H9 (cell line): ENCODE data around the gene ACVR1. TPM values are rescaled to one million over a fixed set of nuclear protein-coding genes. Genes with fewer than 3 reads are reported as not detected.

Experiments used
- DNase-seq: peaks from one replicate; pipeline ENCODE4 v3.0.0-alpha.2; 2017
- H2AFZ ChIP-seq: one replicate; pipeline ENCODE4 v1.6.1; 2013; ENCODE audit warnings: mild to moderate bottlenecking, low read length, control low read depth, moderate library complexity
- H2AK5ac ChIP-seq: 2 replicates; pipeline ENCODE4 v1.6.1; 2013; ENCODE audit warnings: low read length, control low read depth, mixed read lengths; ENCODE audit not compliant: insufficient read length
- H2BK120ac ChIP-seq: one replicate; pipeline ENCODE4 v1.6.1; 2013; ENCODE audit warnings: low read depth, mild to moderate bottlenecking, low read length, control low read depth, inconsistent platforms; ENCODE audit not compliant: poor library complexity, severe bottlenecking
- H2BK12ac ChIP-seq: 2 replicates; pipeline ENCODE4 v1.6.1; 2013; ENCODE audit warnings: low read length, control low read depth, mixed read lengths, low read depth; ENCODE audit not compliant: insufficient read length
- H2BK15ac ChIP-seq: 2 replicates; pipeline ENCODE4 v1.6.1; 2013; ENCODE audit warnings: low read depth, low read length, control low read depth
- H2BK20ac ChIP-seq: one replicate; pipeline ENCODE4 v1.6.1; 2013; ENCODE audit warnings: low read depth, mild to moderate bottlenecking, low read length, control low read depth, inconsistent platforms; ENCODE audit not compliant: poor library complexity, severe bottlenecking
- H2BK5ac ChIP-seq: 2 replicates; pipeline ENCODE4 v1.6.1; 2013; ENCODE audit warnings: low read length, control low read depth, mixed read lengths; ENCODE audit not compliant: insufficient read length
- H3K14ac ChIP-seq: 2 replicates; pipeline ENCODE4 v1.6.1; 2013; ENCODE audit warnings: low read length, control low read depth; ENCODE audit not compliant: insufficient read depth
- H3K18ac ChIP-seq: 2 replicates; pipeline ENCODE4 v1.6.1; 2013; ENCODE audit warnings: low read depth, mild to moderate bottlenecking, mixed read lengths, low read length, control low read depth; ENCODE audit not compliant: insufficient read length
- H3K23ac ChIP-seq: 2 replicates; pipeline ENCODE4 v1.6.1; 2013; ENCODE audit warnings: low read length, control low read depth, mixed read lengths, low read depth; ENCODE audit not compliant: insufficient read length
- H3K23me2 ChIP-seq: 2 replicates; pipeline ENCODE4 v1.6.1; 2013; ENCODE audit warnings: low read depth, mild to moderate bottlenecking, mixed read lengths, low read length, control low read depth; ENCODE audit not compliant: insufficient read length, poor library complexity, severe bottlenecking
- H3K27ac ChIP-seq: 2 replicates; pipeline ENCODE4 v1.5.1; 2013; ENCODE audit warnings: low read length, control low read depth, mixed read lengths, low read depth; ENCODE audit not compliant: insufficient read length
- H3K27me3 ChIP-seq: 2 replicates; pipeline ENCODE4 v1.6.1; 2013; ENCODE audit warnings: low read length, control low read depth, inconsistent platforms; ENCODE audit not compliant: insufficient read depth
- H3K4ac ChIP-seq: 2 replicates; pipeline ENCODE4 v1.6.1; 2013; ENCODE audit warnings: low read depth, mild to moderate bottlenecking, control low read depth, inconsistent platforms, low read length, moderate library complexity
- H3K4me1 ChIP-seq: 2 replicates; pipeline ENCODE4 v1.6.1; 2013; ENCODE audit warnings: low read length, control low read depth, inconsistent platforms; ENCODE audit not compliant: insufficient read depth
- H3K4me2 ChIP-seq: 2 replicates; pipeline ENCODE4 v1.6.1; 2013; ENCODE audit warnings: low read length, control low read depth, mixed read lengths; ENCODE audit not compliant: insufficient read length, insufficient read depth
- H3K56ac ChIP-seq: 2 replicates; pipeline ENCODE4 v1.6.1; 2013; ENCODE audit warnings: low read depth, mild to moderate bottlenecking, mixed read lengths, low read length, control low read depth; ENCODE audit not compliant: insufficient read length
- H3K79me1 ChIP-seq: 2 replicates; pipeline ENCODE4 v1.6.1; 2013; ENCODE audit warnings: low read depth, mild to moderate bottlenecking, moderate library complexity, low read length, control low read depth, inconsistent platforms; ENCODE audit not compliant: insufficient read depth, poor library complexity, severe bottlenecking
- H3K79me2 ChIP-seq: 2 replicates; pipeline ENCODE4 v1.6.1; 2013; ENCODE audit warnings: low read length, control low read depth, inconsistent platforms; ENCODE audit not compliant: insufficient read depth
- H3K9ac ChIP-seq: 2 replicates; pipeline ENCODE4 v1.6.1; 2013; ENCODE audit warnings: low read length, control low read depth, mixed read lengths; ENCODE audit not compliant: insufficient read length; ENCODE audit errors: extremely low read depth
- H3K9me3 ChIP-seq: one replicate; pipeline ENCODE4 v1.6.1; 2013; ENCODE audit warnings: low read depth, low read length, inconsistent platforms; ENCODE audit not compliant: control insufficient read depth
- H3T11ph ChIP-seq: one replicate; pipeline ENCODE4 v1.6.1; 2013; ENCODE audit warnings: mild to moderate bottlenecking, low read length, control low read depth, inconsistent platforms
- H4K20me1 ChIP-seq: one replicate; pipeline ENCODE4 v1.6.1; 2013; ENCODE audit not compliant: control insufficient read depth, insufficient read length, insufficient read depth
- H4K5ac ChIP-seq: 2 replicates; pipeline ENCODE4 v1.6.1; 2013; ENCODE audit warnings: low read depth, mild to moderate bottlenecking, mixed read lengths, low read length, control low read depth; ENCODE audit not compliant: insufficient read length
- H4K8ac ChIP-seq: replicated peaks from 2 replicates; pipeline ENCODE4 v1.6.1; 2013; ENCODE audit warnings: low read length, control low read depth, mixed read lengths, low read depth; ENCODE audit not compliant: insufficient read length
- H4K91ac ChIP-seq: 2 replicates; pipeline ENCODE4 v1.6.1; 2013; ENCODE audit warnings: low read depth, mild to moderate bottlenecking, moderate library complexity, mixed read lengths, low read length, control low read depth; ENCODE audit not compliant: insufficient read length
- H3K27ac Mint-ChIP-seq, 3 experiments: 2 replicates in 2 of 3; 3 replicates in 1 of 3; pipeline ENCODE4 v1.8.0; 2020 to 2021; ENCODE audit warnings: mixed read lengths in 3 of 3, mild to moderate bottlenecking in 1 of 3, moderate library complexity in 1 of 3
- H3K27me3 Mint-ChIP-seq: 2 replicates; pipeline ENCODE4 v1.8.0; 2021; ENCODE audit warnings: low read depth, mild to moderate bottlenecking, moderate library complexity, mixed read lengths
- H3K36me3 Mint-ChIP-seq, 3 experiments: 2 replicates in 2 of 3; 3 replicates in 1 of 3; pipeline ENCODE4 v1.8.0; 2020 to 2021; ENCODE audit warnings: low read depth in 3 of 3, mixed read lengths in 3 of 3; ENCODE audit not compliant: insufficient read depth in 1 of 3
- H3K4me1 Mint-ChIP-seq, 2 experiments: 2 replicates each; pipeline ENCODE4 v1.8.0; 2020; ENCODE audit warnings: mixed read lengths in 2 of 2
- H3K4me3 Mint-ChIP-seq, 2 experiments: 2 replicates in 1 of 2; 3 replicates in 1 of 2; pipeline ENCODE4 v1.8.0; 2020 to 2021; ENCODE audit warnings: mild to moderate bottlenecking in 2 of 2, mixed read lengths in 2 of 2, moderate library complexity in 1 of 2
- H3K9me3 Mint-ChIP-seq, 2 experiments: 2 replicates in 1 of 2; 3 replicates in 1 of 2; pipeline ENCODE4 v1.8.0; 2020; ENCODE audit warnings: mild to moderate bottlenecking in 2 of 2, mixed read lengths in 2 of 2, moderate library complexity in 1 of 2
- CTCF ChIP-seq: fragments of 200-600 bp; sonication (generic); conservative IDR thresholded peaks from 3 replicates; pipeline ENCODE4 v1.8.0; 2021; ENCODE audit warnings: antibody characterized with exemption, mild to moderate bottlenecking
- total RNA-seq: library from RNA; stranded (reverse); gene quantifications from 2 replicates; pipeline ENCODE4 v1.2.1, GENCODE V29; 2021

ACVR1 gene
- total RNA-seq, 1 experiment from 2014 or later = 21.2 TPM

- Mint-ChIP-seq H3K4me3 (no peak overlapping the region), H3K27me3 (no peaks in the 10 kb centered on the region), H3K4me1 (peaks cover under 1 to 2% of the 10 kb centered on the region in 2 experiments), H3K9me3 (no peaks in the 10 kb centered on the region), H3K36me3 (peaks cover 0 to 5% (median under 1%) of the 10 kb centered on the region in 3 experiments; a peak in 2 of 7 replicates), H3K27ac (no peak overlapping the region)
- Histone ChIP-seq H3K4me1 (no peaks in the 10 kb centered on the region), H4K8ac (no peak overlapping the region), H2BK15ac (no peak overlapping the region), H3K9me3 (no peaks in the 10 kb centered on the region), H4K5ac (no peak overlapping the region), H2BK20ac (no peak overlapping the region), H3T11ph (no peak overlapping the region), H2BK5ac (no peak overlapping the region), H2AK5ac (no peak overlapping the region), H3K4me2 (no peak overlapping the region), H3K27me3 (no peaks in the 10 kb centered on the region), H4K91ac (no peak overlapping the region), H4K20me1 (no peaks in the 10 kb centered on the region), H2AFZ (no peak overlapping the region), H3K18ac (no peak overlapping the region), H3K79me2 (no peaks in the 10 kb centered on the region), H3K9ac (no peak overlapping the region), H3K14ac (no peak overlapping the region), H3K56ac (no peak overlapping the region), H3K79me1 (no peaks in the 10 kb centered on the region), H3K27ac (no peak overlapping the region), H3K4ac (no peak overlapping the region), H2BK120ac (no peak overlapping the region), H3K23me2 (no peaks in the 10 kb centered on the region), H3K23ac (no peak overlapping the region), H2BK12ac (no peak overlapping the region)
- peak; percentile 45; the same call in 2 of the 3 replicates for TF ChIP-seq CTCF
- no peak for DNase-seq
Observed at GRCh38 chr2:157793053-157793612, 83.0 kb downstream of the ACVR1 start.
